ENCODE results near the gene ASAP2.

ASAP2 gene

DNA sequence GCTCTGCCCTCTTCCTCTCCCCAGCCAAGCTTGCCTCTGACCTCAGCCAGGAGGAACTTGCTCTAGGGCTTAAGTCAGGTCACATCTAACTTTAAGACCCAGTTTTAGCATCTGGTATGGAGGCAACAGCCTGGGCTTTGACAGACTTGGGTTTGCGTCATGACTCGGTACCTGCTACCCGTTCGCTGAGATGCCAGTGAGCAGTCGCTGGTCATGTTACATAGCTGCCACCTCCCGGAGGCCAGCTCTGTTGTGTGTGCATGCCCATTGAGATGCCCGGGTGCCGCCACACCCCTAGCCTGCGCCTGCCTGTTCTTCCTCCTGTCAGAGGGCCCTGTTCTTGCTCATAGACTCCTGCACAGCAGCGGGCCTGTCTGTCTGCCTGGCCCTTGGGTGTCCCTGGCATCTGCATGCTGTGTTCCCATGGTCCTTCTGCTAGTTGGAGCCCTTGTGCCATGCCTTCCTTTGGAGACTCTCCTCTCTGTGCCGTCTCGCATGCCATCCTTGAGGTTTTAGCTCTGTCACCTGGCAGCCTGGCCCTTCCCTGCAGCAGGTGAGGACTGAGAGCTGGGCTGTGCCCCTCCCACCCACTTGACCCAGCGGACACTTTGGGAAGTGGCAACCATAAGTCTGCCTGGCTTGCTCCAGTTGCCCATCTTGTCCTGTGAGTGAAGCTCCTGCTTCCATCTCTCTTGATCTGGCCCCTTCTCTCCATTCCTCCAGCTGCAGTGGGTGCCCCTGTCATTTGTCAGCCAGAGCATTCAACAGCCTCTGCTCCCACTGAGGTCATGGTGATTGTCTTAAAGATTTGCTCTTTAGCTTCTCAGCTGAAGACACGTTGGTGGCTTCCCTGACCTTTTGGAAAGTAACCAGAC is 24.9 kb downstream of the ASAP2 start:
- DNase-seq (ENCODE audit: low read depth) = no peak

DNA sequence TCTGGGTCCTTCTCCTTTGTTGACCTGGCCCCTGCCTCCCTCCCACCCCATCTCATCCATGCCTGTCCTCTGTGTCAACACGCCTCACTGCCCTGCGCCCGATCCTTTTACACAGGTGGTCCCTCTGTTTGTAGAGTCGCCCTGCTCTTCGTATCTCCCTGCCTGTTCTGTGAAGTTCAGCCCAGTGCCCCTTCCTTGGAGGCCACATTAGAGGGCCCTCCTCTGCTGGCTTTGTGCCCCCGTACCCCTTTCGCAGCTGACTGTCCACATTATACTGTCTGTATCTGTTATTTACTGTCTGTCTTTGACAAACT is 25.5 kb downstream of the ASAP2 start:
- DNase-seq (ENCODE audit: low read depth) = no peak

GRCh38 chr2:9232886-9233285 is 26.3 kb downstream of the ASAP2 start:
- no peak for DNase-seq (ENCODE audit: low read depth)

GRCh38 chr2:9234680-9235146 is 28.1 kb downstream of the ASAP2 start:
- DNase-seq (ENCODE audit: low read depth) = peak; percentile 90

DNA sequence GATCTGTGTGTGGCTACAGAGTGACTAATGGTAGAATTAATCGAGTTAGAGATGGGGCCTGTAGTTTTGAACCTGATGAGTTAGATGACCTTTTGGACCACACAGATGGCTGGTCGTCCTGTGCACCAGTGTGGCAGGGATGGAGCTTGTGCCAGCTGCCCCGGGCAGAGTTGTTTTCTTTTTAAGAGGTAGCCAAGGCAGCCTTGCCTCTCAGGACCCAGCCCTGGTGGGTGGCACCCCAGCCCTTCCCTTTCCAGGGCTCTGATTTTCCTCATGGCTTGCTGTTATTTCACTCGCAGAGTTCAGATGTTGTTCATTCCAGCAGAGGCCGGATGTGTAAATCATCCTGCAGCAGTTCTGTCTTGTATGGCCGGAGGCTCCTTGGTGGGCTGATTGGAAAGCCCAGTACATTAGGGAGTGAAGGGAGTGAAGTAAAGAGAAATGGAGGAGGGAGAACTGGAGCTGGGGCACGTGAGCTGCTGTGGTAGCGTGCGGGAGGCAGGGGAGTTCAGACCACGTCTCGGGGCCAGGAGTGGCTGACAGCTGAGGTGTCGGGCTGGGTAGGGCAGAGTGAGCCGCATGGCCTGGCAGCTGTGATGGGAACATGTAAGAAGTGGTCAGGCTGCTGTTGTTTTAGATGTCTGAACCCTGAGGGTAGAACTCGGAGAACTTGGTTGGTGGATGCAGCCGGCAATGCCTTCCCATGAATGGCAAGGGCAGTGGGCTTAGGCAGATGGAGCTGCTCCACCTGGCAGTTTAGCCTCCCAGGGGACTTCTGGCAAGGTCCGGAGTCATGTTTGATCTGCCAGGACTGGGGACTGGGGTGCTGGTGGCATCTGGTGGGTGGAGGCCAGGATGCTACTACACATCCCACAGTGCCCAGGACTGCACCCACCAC is 28.8 kb downstream of the ASAP2 start:
- DNase-seq (ENCODE audit: low read depth) = no peak

GRCh38 chr2:9236045-9236344 is 29.4 kb downstream of the ASAP2 start:
- DNase-seq (ENCODE audit: low read depth) = no peak

DNA sequence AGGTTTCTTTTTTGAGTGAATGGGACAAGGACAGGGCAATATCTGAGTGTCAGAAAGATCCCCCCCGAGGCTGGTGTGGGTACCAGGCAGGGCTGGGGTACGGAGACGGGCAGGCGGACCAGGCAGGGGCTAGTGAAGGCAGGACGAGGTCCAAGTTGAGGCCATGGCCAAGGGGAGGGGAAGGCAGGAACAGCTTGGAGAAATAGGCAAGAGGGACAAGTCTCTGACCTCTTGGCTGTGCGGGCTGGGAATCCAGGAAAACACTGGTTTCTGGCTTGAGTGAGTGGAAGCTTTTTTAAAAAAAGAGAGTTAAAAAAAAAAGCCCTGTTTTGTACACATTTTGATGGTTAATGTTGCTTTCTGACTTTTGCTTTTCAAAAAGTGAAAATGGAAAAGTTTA is 30.3 kb downstream of the ASAP2 start:
- no peak for DNase-seq (ENCODE audit: low read depth)

DNA sequence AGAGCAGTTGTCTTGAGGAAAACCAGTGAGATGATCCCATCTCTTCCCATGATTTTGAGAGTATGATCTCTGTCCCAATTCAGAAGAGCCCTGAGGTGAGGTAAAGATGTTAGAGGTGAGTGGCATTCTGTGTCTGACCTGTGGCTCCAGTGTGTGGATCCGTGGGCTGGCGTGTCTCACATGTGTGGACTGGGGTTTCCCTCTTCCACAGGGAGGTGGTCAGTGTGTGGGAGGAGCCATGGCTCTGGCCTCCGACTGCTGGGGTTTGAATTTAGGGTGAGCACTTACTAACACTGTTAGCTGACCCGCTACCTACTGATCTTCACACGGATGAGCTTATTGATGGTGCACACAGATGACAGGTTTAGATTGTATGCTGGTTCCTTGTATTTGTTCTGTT is 31.2 kb downstream of the ASAP2 start:
- no peak for DNase-seq (ENCODE audit: low read depth)

GRCh38 chr2:9238591-9239326 is 32.1 kb downstream of the ASAP2 start:
- no peak for DNase-seq (ENCODE audit: low read depth)

DNA sequence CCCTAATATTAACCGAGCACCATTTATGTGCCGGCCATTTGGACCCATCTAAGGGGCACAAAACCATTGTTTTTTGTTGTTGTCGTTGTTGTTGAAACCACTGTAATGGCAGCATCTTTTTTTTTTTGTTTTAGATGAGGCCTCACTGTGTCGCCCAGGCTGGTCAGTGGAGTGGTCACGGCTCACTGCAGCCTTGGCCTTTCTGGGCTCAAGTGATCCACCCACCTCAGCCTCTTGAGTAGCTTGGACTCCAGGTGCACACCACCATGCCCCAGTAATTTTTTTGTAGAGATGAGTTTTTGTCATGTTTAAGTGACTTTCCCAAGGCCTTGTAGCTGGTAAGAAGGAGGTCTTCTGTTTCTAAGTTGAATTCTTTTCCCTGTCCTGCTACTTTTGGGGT is 33.0 kb downstream of the ASAP2 start:
- DNase-seq (ENCODE audit: low read depth) = no peak

- no peak for DNase-seq (ENCODE audit: low read depth)
These were observed 34.1 kb downstream of the ASAP2 start for GRCh38 chr2:9240745-9241144.

DNA sequence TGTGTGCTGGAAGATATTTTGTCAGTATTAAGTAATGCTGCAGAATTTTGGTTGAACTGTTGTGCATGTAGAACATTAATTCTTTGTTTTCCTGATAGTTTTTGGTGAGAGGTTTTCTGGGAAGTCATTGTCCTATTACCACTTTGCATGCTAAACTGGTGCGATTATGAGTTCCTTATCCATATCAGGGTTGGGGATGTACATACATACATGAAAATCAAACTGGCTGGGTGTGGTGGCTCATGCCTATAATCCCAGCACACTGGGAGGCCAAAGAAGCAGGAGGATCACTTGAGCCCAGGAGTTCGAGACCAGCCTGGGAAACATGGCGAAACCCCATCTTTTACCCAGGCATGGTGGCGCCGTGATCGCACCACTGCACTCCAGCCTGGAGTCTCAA is 34.6 kb downstream of the ASAP2 start:
- DNase-seq (ENCODE audit: low read depth) = no peak

DNA sequence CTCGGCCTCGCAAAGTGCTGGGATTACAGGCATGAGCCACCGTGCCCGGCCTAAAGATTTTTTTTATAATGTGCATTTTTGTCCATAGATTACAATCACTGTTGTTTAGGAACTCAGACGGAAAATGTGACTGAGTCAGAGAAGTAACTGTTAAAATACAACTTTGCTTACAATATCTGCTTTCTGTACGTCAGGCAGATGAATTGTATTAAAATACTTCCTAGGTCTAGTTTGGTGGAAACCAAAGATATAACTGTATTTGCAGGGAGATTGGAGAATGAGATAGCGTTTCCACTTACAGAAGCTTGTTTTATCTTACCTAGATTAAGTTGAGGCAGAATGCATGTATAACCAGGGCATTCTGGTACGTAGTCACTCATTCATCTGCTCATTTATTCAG is 36.7 kb downstream of the ASAP2 start:
- DNase-seq (ENCODE audit: low read depth) = no peak

DNA sequence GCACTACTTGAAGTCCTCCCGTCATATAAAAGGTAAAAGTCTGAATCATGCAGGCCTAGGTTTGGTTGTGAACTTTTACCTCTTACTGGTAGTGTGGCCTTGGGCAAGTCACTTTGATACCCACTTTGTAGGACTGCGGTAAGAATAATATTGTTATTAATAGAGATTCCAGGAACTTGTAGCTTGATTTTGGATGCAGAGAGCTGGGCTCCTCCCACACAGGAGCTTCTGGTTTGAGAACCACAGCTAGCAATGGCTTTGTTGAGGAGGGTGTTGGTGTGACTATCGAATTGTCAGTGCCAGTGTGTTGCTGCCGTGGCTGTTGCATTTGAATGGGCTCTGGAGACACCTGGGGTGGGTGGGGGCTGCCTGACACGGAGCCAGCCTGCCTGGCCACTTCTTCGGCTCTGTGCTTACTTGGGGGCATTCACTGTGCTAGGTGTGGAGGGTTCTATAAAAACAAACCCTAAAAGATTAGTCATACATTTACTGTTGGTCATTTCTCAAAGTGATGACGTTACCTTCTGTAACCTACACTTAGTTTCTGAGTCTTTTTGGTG is 38.5 kb downstream of the ASAP2 start:
- no peak for DNase-seq (ENCODE audit: low read depth)

DNA sequence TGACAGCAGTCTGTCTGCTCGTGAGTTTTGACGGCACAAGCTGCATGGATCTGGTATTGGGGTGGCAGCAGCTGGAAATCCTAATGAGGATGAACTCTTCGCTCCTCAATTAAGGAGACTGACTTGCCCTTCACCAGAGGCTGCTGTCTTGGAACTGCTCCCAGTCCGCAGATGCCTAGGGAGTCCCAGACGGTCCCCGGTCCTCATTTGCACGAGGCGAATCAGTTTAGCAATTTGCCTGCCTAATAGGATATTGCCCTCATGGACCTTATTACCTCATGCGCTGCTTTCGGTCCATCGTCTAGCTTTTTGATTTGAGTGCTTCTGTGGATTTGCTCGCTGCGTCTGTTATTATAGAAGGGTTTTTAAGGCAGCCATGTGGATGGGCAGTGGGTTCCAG is 40.6 kb downstream of the ASAP2 start:
- DNase-seq (ENCODE audit: low read depth) = no peak

DNA sequence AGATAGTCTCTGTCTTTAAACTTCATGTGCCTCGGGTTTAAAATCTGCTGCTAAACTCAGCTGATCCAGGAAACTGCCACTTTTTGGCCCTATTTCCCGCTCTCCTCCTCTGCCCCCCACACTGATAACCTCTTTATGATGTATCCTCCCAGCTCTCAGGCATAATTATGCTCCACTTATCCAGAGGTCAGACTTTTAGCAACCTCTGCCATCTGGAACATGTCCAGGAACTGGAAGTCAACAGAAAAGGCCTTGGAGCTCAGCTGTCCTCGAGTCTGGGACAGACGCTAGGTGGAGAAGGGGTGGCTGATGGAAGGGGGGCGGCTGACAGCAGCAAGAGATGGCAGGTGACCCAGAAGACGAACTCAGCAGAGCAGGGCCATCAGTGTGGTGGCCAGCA is 41.2 kb downstream of the ASAP2 start:
- no peak for DNase-seq (ENCODE audit: low read depth)

- DNase-seq (ENCODE audit: low read depth) = no peak
These were observed 41.8 kb downstream of the ASAP2 start for GRCh38 chr2:9248363-9248762.

GRCh38 chr2:9249020-9249800 is 42.6 kb downstream of the ASAP2 start:
- DNase-seq (ENCODE audit: low read depth) = peak; percentile 51

- DNase-seq (ENCODE audit: low read depth) = no peak
These were observed 43.5 kb downstream of the ASAP2 start for GRCh38 chr2:9250091-9250490.

DNA sequence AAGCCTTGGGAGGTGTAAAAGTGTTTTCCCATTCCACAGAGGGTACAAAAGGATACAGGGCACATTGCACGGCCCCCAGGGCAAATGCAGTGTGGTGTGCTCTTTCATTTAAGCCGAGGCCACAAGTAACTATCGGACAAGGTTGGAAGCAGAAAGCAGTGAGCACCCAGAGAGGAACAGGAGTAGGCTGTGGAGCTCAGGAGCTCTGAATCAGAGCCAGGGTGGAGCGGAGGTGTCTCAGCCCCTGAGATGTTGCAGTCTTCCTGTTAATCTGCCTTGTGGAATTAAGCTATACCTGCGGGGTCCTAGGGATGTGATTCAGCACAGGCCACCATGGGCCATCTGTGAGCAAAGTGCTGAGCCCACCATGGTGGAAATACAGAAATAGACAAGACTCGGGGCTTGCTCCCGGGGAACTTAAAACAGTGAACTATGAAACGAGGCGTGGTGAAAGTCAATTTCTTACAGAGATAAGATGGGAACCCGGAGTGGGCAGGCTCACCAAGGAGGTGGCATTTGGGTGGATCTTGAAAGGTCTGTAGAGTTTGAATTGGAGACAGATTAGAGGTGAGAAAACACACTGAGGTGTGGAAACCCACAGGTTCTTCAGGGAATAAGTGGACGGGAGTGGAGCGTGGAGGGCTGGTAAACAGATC is 44.0 kb downstream of the ASAP2 start:
- no peak for DNase-seq (ENCODE audit: low read depth)
